ENCODE measurements around the gene WNT7B. TPM values are rescaled to one million over a fixed set of nuclear protein-coding genes. Genes with fewer than 3 reads are reported as not detected.

WNT7B gene
- total RNA-seq, 2 donors from 2014 or later = 7.5 to 7.7 TPM

DNA sequence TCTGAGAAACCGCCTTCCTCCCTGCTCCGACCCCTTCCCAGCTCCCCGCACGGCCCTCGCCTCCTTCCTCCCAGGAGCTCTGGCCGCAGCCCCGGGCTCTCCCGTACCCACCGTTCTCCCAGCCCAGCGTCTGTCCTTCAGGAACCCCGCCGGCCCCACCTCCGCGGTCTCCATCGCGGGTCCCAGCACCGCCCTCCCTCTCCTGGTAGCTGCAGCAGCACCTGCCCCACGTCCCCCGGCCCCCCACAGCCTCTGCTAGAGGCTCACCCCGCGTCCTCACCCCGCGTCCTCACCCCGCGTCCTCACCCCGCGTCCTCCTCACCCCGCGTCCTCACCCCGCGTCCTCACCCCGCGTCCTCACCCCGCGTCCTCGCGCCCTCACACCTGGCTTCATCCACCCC lies 85.9 kb downstream of the WNT7B start:
- TF ChIP-seq POLR2AphosphoS5 (IDR thresholded peaks at IDR 0.05) (no peak), POLR2A (IDR thresholded peaks at IDR 0.05) (no peak)
- TF ChIP-seq, protein P1, sequence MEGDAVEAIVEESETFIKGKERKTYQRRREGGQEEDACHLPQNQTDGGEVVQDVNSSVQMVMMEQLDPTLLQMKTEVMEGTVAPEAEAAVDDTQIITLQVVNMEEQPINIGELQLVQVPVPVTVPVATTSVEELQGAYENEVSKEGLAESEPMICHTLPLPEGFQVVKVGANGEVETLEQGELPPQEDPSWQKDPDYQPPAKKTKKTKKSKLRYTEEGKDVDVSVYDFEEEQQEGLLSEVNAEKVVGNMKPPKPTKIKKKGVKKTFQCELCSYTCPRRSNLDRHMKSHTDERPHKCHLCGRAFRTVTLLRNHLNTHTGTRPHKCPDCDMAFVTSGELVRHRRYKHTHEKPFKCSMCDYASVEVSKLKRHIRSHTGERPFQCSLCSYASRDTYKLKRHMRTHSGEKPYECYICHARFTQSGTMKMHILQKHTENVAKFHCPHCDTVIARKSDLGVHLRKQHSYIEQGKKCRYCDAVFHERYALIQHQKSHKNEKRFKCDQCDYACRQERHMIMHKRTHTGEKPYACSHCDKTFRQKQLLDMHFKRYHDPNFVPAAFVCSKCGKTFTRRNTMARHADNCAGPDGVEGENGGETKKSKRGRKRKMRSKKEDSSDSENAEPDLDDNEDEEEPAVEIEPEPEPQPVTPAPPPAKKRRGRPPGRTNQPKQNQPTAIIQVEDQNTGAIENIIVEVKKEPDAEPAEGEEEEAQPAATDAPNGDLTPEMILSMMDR (IDR thresholded peaks at IDR 0.05) = no peak
- intact Hi-C loops (cut with DNase I) = no loop called here
- H3K27me3 ChIP-seq (replicated peaks; ENCODE audit: insufficient read depth) = no peaks in the 10 kb centered on the region
- H3K36me3 ChIP-seq = no peaks in the 10 kb centered on the region
- H3K4me1 ChIP-seq (replicated peaks) = peaks cover 10% of the 10 kb centered on the region
- H3K4me3 ChIP-seq = no peak overlapping the region
- 90% methylated on average over 37 of the region's 37 CpGs for WGBS
- no peak for DNase-seq (ENCODE audit: low spot score)
- H3K27ac ChIP-seq = no peak overlapping the region
- H3K9me3 ChIP-seq = no peaks in the 10 kb centered on the region

DNA sequence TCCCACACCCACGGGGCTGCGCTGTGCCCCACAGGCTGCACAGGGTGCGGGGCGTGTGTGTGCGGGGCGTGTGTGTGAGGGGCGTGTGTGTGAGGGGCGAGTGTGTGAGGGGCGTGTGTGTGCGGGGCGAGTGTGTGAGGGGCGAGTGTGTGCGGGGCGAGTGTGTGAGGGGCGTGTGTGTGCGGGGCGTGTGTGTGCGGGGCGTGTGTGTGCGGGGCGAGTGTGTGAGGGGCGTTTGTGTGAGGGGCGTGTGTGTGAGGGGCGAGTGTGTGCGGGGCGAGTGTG lies 86.7 kb downstream of the WNT7B start:
- no peak for DNase-seq (ENCODE audit: low spot score)
- Histone ChIP-seq H3K27ac (no peak overlapping the region), H3K27me3 (replicated peaks; ENCODE audit: insufficient read depth) (no peaks in the 10 kb centered on the region), H3K4me1 (replicated peaks) (peaks cover 4% of the 10 kb centered on the region), H3K9me3 (no peaks in the 10 kb centered on the region), H3K36me3 (no peaks in the 10 kb centered on the region), H3K4me3 (no peak overlapping the region)
- WGBS = 95% methylated on average over 24 of the region's 26 CpGs
- TF ChIP-seq, protein P1 (IDR thresholded peaks at IDR 0.05) = no peak
- TF ChIP-seq POLR2AphosphoS5 (IDR thresholded peaks at IDR 0.05) = no peak
- TF ChIP-seq POLR2A (IDR thresholded peaks at IDR 0.05) = no peak
- intact Hi-C loops (cut with DNase I) = no loop called here

DNA sequence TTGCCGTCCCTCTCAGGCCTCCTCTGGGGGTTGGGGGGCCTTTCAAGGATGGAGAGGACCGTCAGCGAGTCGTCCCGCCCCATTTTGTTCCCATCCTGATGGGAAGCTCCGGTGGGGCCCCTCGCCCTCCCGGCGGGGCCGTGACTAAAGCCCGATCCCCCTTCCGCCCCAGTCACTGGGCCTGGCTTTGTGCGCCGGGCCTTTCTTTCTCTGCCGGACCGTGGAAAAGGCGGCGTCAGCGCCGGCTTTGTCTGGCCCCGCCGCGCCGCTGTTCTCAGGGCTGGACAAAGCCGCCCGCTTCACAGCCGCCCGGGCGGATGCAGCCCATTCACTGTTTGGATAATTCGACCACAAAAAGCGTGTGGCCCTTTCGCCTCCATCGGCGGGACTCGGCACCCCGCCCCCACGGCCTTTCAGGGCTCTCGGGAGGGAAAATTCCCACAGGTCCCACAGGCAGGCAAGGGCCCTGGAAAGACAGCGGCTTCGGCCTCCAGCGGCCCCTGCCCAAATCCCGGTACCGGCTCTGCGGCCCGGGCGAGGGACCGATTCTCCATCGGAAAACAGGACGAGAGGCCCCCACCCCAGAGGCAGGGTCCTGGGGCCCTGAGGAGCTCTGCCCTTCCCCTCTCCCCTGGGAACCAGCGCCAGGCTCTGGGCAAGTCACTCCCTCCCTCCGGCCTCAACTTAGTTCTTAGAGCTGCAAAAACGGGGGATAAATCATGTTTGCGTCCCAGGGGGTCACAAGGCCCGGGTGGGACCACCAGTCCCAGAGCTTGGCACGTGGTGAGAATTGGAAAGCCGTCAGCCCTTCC lies 87.2 kb downstream of the WNT7B start:
- 69% methylated on average over 55 of the region's 56 CpGs for WGBS
- Histone ChIP-seq H3K9me3 (no peaks in the 10 kb centered on the region), H3K36me3 (no peaks in the 10 kb centered on the region), H3K27me3 (replicated peaks; ENCODE audit: insufficient read depth) (no peaks in the 10 kb centered on the region), H3K27ac (no peak overlapping the region), H3K4me1 (replicated peaks) (peaks cover 4% of the 10 kb centered on the region), H3K4me3 (no peak overlapping the region)
- no peak for TF ChIP-seq POLR2AphosphoS5 (IDR thresholded peaks at IDR 0.05)
- TF ChIP-seq POLR2A (IDR thresholded peaks at IDR 0.05) = no peak
- TF ChIP-seq, protein P1 (IDR thresholded peaks at IDR 0.05) = no peak
- DNase-seq (ENCODE audit: low spot score) = no peak
- intact Hi-C loops (cut with DNase I) = no loop called here

DNA sequence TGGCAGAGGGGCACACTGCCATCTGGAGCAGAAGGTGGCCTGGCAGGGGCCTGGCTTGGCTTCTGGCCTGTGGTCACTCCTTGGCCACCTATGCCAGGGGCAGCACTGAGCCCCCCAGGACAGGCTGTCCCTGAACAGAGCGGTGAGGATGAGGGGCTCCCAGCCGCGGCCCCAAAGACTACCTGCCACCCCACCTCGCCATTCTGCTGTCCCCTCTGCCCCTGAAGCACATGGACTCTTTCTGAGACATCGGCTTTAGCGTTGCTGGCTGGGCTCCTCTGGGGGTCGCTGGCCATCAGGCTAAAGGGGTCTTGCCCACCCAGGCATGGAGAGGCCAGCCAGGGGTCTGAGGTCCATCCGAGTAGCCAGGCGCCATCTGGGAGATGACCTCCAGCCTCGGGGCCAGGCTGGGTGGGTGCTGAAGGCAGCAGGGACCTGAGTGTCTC lies 87.8 kb downstream of the WNT7B start:
- WGBS = 88% methylated on average over 10 of the region's 10 CpGs
- intact Hi-C loops (cut with DNase I) = no loop called here

More for the DNA sequence above, 87.8 kb downstream of the WNT7B start:
- Histone ChIP-seq H3K9me3 (no peaks in the 10 kb centered on the region), H3K36me3 (no peaks in the 10 kb centered on the region), H3K4me3 (no peak overlapping the region), H3K27ac (no peak overlapping the region), H3K4me1 (replicated peaks) (peaks cover 4% of the 10 kb centered on the region), H3K27me3 (replicated peaks; ENCODE audit: insufficient read depth) (no peaks in the 10 kb centered on the region)
- TF ChIP-seq, protein P1 (IDR thresholded peaks at IDR 0.05) = no peak
- TF ChIP-seq POLR2A (IDR thresholded peaks at IDR 0.05) = no peak
- DNase-seq (ENCODE audit: low spot score) = no peak
